ENCODE measurements around the gene CDKAL1. TPM values are rescaled to one million over a fixed set of nuclear protein-coding genes. Genes with fewer than 3 reads are reported as not detected.

The CDKAL1 gene
- total and polyA plus RNA-seq, 10 of the 15 experiments (the other 5 are each of a cell fraction or from before 2014, with no cell fraction given): 10.7 to 26.9 (median 17.3) TPM

- Histone ChIP-seq H3K27ac (ENCODE audit: control insufficient read depth, insufficient read depth) (no peak overlapping the region), H3K4me3 (no peak overlapping the region), H3K79me2 (ENCODE audit: control insufficient read depth, insufficient read depth, low read length) (peaks cover 18% of the 10 kb centered on the region), H3K27me3 (replicated peaks in 1 of 2; ENCODE audit: control insufficient read depth in 2 of 2, insufficient read depth in 2 of 2, low read length in 1 of 2) (no peaks in the 10 kb centered on the region), H3K9me3 (replicated peaks; ENCODE audit: control insufficient read depth, insufficient read depth, low read length) (peaks cover 3% of the 10 kb centered on the region; the same call in 2 of the 3 replicates), H3K4me1 (ENCODE audit: control insufficient read depth, insufficient read depth, low read length) (peaks cover 16% of the 10 kb centered on the region; the same call in 1 of the 2 replicates), H4K20me1 (ENCODE audit: control insufficient read depth, insufficient read depth) (no peaks in the 10 kb centered on the region), H2AFZ (ENCODE audit: control insufficient read depth, low read depth, low read length) (no peak overlapping the region), H3K36me3 (ENCODE audit: control insufficient read depth in 2 of 2, insufficient read depth in 2 of 2, low read length in 1 of 2) (peaks cover 2 to 6% of the 10 kb centered on the region in 2 experiments; a peak in 3 of 4 replicates), H3K9ac (ENCODE audit: control insufficient read depth, insufficient read depth, low read length) (no peak overlapping the region), H3K4me2 (ENCODE audit: control insufficient read depth, insufficient read depth) (no peak overlapping the region)
- ATAC-seq (no peak), DNase-seq (ENCODE audit: low read depth, low spot score) (no peak), FAIRE-seq (no peak)
- no TSS peak for BruUV-seq (replicated peaks)
- ChIA-PET SMC1A (ENCODE audit: uncharacterized antibody, unreplicated experiment) (interaction anchor here (0.6 to 2.2 kb wide), 3 partner anchors 22 to 222 kb away, joined by 3 to 5 read pairs (median 4); no protein-coding TSS in a partner anchor), RAD21 (ENCODE audit: unreplicated experiment) (interaction anchor here (1.1 kb wide), 1 partner anchor 23 kb away, joined by 3 read pairs; no protein-coding TSS in a partner anchor), CTCF (interaction anchor here (1.3 to 1.8 kb wide), 2 partner anchors 12 to 137 kb away, joined by 4 to 6 read pairs; no protein-coding TSS in a partner anchor), POLR2A (no interaction called here)
- TF ChIP-seq, protein P1, sequence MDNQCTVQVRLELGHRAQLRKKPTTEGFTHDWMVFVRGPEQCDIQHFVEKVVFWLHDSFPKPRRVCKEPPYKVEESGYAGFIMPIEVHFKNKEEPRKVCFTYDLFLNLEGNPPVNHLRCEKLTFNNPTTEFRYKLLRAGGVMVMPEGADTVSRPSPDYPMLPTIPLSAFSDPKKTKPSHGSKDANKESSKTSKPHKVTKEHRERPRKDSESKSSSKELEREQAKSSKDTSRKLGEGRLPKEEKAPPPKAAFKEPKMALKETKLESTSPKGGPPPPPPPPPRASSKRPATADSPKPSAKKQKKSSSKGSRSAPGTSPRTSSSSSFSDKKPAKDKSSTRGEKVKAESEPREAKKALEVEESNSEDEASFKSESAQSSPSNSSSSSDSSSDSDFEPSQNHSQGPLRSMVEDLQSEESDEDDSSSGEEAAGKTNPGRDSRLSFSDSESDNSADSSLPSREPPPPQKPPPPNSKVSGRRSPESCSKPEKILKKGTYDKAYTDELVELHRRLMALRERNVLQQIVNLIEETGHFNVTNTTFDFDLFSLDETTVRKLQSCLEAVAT (IDR thresholded peaks at IDR 0.05): no peak
- no peak for TF ChIP-seq ASH2L (IDR thresholded peaks at IDR 0.05; ENCODE audit: borderline replicate concordance, low read depth)
- 100% methylated on average over 6 of the region's 6 CpGs for WGBS (ENCODE audit: insufficient coverage, insufficient replicate concordance, low lambda C conversion rate, missing lambda C conversion rate)
- intact Hi-C loops (cut with micrococcal nuclease; ENCODE audit: unreplicated experiment) (no loop called here), in situ Hi-C loops (cut with MboI) (no loop called here)
Observed at GRCh38 chr6:20541382-20541781, 7.1 kb downstream of the CDKAL1 start.

DNA sequence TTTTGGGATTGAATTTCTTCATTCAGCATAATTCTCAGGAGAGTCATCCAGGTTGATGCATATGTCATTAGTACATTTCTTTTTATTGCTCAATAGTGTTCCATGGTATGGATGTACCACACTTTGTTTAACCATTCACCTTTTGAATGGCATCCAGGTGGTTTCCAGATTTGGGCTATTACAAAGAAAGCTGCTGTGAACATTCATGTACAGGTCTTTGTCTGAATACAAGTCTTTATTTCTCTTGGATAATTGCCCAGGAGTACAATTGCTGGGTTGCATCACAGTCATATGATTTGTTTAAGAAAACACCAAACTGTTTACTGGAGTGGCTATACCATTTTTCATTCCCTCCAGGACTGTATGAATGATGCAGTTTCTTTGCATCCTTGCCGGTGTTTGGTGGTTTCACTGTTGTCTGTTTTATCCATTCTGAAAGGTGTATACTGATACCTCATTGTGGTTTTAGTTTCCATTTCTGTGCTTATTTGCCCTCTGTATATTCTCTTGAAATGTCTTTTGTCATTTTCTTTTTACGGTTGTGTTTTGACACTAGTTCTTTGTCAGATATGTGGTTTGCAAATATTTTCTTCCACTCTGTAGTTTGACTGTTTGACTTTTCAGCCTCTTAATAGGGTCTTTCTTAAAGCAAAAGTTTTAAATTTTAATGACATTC lies 8.8 kb downstream of the CDKAL1 start:
- peaks cover 3% of the 10 kb centered on the region; the same call in 2 of the 3 replicates for H3K9me3 ChIP-seq (replicated peaks; ENCODE audit: control insufficient read depth, insufficient read depth, low read length)
- SMC1A ChIA-PET (ENCODE audit: uncharacterized antibody, unreplicated experiment): interaction anchor here (1.0 to 2.2 kb wide), 2 partner anchors 21 to 223 kb away, joined by 4 to 5 read pairs; no protein-coding TSS in a partner anchor
- FAIRE-seq: peak; percentile 95
- no peak overlapping the region for H2AFZ ChIP-seq (ENCODE audit: control insufficient read depth, low read depth, low read length)
- CTCF ChIA-PET: interaction anchor here (1.8 kb wide), 1 partner anchor 139 kb away, joined by 6 read pairs; no protein-coding TSS in a partner anchor
- intact Hi-C loops (cut with micrococcal nuclease; ENCODE audit: unreplicated experiment): no loop called here
- H3K4me2 ChIP-seq (ENCODE audit: control insufficient read depth, insufficient read depth): peak overlapping the region; percentile 60
- no peak overlapping the region for H3K4me3 ChIP-seq
- DNase-seq (ENCODE audit: low read depth, low spot score): peak; percentile 85
- peak; percentile 96 for ATAC-seq
- H3K27me3 ChIP-seq (replicated peaks in 1 of 2; ENCODE audit: control insufficient read depth in 2 of 2, insufficient read depth in 2 of 2, low read length in 1 of 2): no peaks in the 10 kb centered on the region
- peaks cover 16% of the 10 kb centered on the region; the same call in 1 of the 2 replicates for H3K4me1 ChIP-seq (ENCODE audit: control insufficient read depth, insufficient read depth, low read length)
- WGBS (ENCODE audit: insufficient coverage, insufficient replicate concordance, low lambda C conversion rate, missing lambda C conversion rate): 5% methylated on average over 2 of the region's 2 CpGs
- H3K79me2 ChIP-seq (ENCODE audit: control insufficient read depth, insufficient read depth, low read length): peaks cover 14% of the 10 kb centered on the region
- POLR2A ChIA-PET: interaction anchor here (1.3 kb wide), 1 partner anchor 721 kb away, joined by 3 read pairs; no protein-coding TSS in a partner anchor
- no TSS peak for BruUV-seq (replicated peaks)
- H3K36me3 ChIP-seq (ENCODE audit: control insufficient read depth in 2 of 2, insufficient read depth in 2 of 2, low read length in 1 of 2): peaks cover 2 to 6% of the 10 kb centered on the region in 2 experiments; a peak in 3 of 4 replicates
- RAD21 ChIA-PET (ENCODE audit: unreplicated experiment): no interaction called here
- H3K9ac ChIP-seq (ENCODE audit: control insufficient read depth, insufficient read depth, low read length): no peak overlapping the region
- in situ Hi-C loops (cut with MboI): no loop called here
- H3K27ac ChIP-seq (ENCODE audit: control insufficient read depth, insufficient read depth): peak overlapping the region; percentile 59
- no peaks in the 10 kb centered on the region for H4K20me1 ChIP-seq (ENCODE audit: control insufficient read depth, insufficient read depth)
- TF ChIP-seq USF2 (IDR thresholded peaks at IDR 0.05; ENCODE audit: borderline replicate concordance, low read depth, low read length) (no peak), FOXM1 (IDR thresholded peaks at IDR 0.05; ENCODE audit: low read depth, low read length) (peak; percentile 82), ZNF24 (IDR thresholded peaks at IDR 0.05) (peak; percentile 98), STAT3 (IDR thresholded peaks at IDR 0.05; ENCODE audit: low read depth, low read length) (0 out of 2 replicates have a peak, but pooled peaks have one; percentile 40), SUZ12 (IDR thresholded peaks at IDR 0.05; ENCODE audit: unreplicated experiment) (no peak), MEF2B (IDR thresholded peaks at IDR 0.05; ENCODE audit: partially characterized antibody, poor library complexity, severe bottlenecking) (peak; percentile 93)
- TF ChIP-seq, protein P2, sequence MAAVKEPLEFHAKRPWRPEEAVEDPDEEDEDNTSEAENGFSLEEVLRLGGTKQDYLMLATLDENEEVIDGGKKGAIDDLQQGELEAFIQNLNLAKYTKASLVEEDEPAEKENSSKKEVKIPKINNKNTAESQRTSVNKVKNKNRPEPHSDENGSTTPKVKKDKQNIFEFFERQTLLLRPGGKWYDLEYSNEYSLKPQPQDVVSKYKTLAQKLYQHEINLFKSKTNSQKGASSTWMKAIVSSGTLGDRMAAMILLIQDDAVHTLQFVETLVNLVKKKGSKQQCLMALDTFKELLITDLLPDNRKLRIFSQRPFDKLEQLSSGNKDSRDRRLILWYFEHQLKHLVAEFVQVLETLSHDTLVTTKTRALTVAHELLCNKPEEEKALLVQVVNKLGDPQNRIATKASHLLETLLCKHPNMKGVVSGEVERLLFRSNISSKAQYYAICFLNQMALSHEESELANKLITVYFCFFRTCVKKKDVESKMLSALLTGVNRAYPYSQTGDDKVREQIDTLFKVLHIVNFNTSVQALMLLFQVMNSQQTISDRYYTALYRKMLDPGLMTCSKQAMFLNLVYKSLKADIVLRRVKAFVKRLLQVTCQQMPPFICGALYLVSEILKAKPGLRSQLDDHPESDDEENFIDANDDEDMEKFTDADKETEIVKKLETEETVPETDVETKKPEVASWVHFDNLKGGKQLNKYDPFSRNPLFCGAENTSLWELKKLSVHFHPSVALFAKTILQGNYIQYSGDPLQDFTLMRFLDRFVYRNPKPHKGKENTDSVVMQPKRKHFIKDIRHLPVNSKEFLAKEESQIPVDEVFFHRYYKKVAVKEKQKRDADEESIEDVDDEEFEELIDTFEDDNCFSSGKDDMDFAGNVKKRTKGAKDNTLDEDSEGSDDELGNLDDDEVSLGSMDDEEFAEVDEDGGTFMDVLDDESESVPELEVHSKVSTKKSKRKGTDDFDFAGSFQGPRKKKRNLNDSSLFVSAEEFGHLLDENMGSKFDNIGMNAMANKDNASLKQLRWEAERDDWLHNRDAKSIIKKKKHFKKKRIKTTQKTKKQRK (IDR thresholded peaks at IDR 0.05; ENCODE audit: low read depth, low read length): no peak
